Activated CD4-positive, alpha-beta T cell treated with anti-CD3 and anti-CD28 coated beads for 24 hours (primary cell): ENCODE measurements around the gene CLDN8.

Source experiments
- DNase-seq, 2 donors: peaks; one replicate each; pipeline ENCODE4 v3.0.0-alpha.2; 2020; ENCODE audit warnings: low read depth in 2 of 2

Gene CLDN8

DNA sequence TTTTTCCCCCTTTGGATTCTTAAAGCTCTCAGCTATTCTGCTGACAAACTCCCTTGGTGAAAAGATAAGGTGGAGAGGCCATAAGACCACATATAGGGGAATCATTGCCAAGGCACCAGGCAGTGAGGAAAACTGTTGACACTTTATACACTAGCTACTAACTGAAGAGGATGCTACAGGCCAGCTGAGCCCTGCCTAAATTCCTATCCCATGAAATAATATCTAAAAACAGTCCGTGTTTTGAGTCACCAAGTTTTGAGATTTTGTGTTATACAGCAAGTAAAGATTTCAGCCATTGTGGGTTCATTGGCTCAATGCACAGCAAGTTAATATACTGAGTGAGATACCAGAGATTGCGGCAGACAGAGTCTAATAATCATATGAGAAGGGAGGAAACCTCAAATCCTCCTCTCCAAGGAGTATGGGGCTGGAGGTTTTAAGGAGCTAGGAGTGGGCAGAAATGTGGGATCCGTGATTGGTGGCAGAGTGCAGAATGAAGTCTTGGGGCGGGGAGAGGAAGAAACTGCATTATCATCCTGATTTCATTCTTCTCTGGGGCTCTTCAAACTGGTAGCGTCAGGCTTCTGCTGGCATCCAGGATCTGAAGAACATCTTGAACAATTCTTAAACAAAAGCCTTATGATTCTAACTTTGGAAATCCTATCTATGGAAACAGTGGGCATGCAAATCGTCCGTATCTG lies 9.2 kb downstream of the CLDN8 start:
- DNase-seq, result no peak

DNA sequence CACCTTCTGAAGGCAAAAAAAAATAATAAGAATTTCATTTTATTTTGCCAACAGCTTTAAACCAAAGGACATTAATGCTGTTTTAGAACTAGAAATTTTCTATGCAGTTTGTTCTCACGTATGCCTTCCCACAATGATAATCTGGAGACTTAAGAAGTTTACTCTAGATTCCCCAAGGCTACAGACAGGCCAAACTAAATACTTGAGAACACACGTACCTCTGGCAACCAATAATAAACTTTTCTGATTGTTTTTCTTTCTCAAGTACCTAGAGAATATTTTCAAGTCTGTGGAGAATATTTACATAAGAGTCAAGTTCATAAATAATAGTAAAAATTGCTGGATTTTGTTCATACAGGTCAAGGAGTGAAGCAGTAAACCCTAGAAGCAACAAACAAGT lies 15.9 kb downstream of the CLDN8 start:
- DNase-seq, result no peak

- no peak for DNase-seq
Observed at GRCh38 chr21:30194701-30195299, 21.1 kb downstream of the CLDN8 start.

- DNase-seq, result no peak
Observed at GRCh38 chr21:30193201-30193600, 22.7 kb downstream of the CLDN8 start.

GRCh38 chr21:30190554-30190953 lies 25.3 kb downstream of the CLDN8 start:
- DNase-seq, result no peak

GRCh38 chr21:30189773-30190172 lies 26.1 kb downstream of the CLDN8 start:
- no peak for DNase-seq

DNA sequence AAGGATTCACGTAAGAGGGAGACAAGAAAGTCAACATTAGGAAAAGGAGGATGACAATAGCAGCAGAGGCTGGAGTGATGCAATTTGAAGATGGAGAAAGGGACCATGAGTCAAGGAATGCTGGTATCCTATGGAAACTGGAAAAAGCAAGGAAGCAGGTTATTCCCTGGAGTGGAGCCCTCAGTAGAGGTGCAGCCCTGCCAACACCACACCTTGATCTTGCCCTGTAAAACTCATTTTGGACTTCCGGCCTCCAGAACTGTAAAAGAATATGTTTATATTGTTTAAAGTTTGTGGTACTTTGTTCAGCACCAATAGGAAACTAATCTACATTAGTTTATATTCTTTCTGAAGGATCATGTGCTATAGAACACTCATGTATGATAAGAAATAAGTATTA lies 29.7 kb downstream of the CLDN8 start:
- DNase-seq, result no peak

DNA sequence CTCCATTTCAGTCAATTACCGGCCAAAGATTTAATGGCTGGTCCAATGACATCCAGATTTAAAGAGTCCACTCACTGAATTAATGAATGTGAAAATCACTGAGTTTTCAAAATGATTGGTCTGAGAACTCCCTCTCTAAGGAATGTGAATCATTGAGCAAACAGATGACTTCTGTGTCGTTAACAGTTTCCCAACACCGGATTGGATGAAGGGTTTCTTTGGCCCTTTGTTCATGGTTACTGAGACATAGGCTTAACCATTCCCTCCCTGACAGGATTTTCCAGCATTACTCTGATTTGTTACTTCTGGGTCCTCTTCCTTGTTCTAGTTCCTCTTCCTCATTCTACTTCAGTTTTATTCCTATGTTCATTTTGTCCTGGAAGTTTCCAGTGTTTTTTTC lies 47.8 kb downstream of the CLDN8 start:
- DNase-seq, result no peak

DNA sequence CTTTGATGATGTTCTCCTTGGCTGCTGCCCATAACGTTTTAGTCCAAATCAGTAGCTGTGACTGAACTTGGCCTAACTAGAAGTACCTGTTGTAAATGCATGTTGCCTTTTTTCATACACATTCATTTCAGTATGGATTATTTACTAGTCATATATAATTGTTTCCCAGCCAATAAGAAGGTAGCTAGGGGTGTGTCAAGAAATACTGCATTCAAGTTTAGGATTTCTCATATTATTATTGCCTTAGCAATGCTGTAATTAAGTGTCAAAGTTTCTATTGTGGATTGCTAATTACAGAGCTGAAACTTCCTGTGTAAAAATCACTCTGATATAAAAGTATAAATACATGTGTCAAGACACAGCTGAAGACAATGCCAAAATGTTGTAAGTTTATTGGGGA lies 49.2 kb downstream of the CLDN8 start, which contains the start of gene CLDN17:
Gene CLDN17 (minus strand): TSS at position 101 of the 400 bp plus-strand sequence. CDS start 188 bp downstream, outside the sequence.
- DNase-seq, result no peak

GRCh38 chr21:30166171-30166570 lies 49.7 kb downstream of the CLDN8 start:
- DNase-seq, result no peak

DNA sequence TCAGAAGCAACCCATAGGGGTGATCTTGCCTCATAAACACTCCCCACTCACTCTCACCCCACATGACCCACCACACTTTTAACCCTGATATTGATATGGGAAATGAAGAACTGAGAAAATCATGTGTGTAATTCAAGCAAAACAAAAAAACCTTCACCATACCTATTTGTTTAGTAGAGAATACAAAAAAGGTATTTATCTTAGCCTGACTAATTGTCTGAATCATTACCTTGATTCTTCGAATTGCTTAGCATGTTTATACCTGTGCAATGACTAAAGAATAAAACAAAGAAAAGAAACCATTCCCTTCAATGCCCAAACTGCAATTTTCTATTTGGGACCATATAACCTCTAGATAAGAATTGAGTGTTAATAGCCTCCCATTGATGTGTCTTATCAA lies 51.1 kb downstream of the CLDN8 start:
- DNase-seq, result no peak
